Activated CD8-positive, alpha-beta memory T cell treated with anti-CD3 and anti-CD28 coated beads, Interleukin-2, amount 50 U/mL, for 24 hours (primary cell): ENCODE results near the gene AHDC1.
"Not testable (repeated sequence)": the region's sequence is repeated elsewhere in the genome, so short reads cannot be mapped to it uniquely, and the experiment has no call there.

Experiments used
- DNase-seq: peaks from one replicate; pipeline ENCODE4 v3.0.0-alpha.2; 2020; ENCODE audit errors: extremely low read depth

AHDC1 gene

DNA sequence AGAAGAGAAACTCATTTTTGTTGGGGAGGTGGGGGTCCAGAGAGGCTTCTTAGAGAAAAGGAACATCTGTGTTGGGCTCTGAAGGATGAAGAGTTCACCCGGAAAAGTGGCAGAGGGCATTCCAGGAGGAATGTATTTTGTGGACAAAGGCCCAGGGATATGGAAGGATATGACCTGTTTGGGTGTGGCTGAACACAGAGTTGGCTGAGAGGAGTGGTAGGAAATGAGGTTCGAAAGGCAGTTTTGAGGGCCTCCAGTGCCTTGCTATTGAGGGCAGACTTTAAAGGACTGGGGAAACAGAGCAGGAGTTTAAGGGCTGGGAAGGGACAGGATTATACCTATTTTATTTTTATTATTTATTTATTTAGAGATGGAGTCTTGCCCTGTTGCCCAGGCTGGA is 86.6 kb downstream of the AHDC1 start:
- DNase-seq = no peak

DNA sequence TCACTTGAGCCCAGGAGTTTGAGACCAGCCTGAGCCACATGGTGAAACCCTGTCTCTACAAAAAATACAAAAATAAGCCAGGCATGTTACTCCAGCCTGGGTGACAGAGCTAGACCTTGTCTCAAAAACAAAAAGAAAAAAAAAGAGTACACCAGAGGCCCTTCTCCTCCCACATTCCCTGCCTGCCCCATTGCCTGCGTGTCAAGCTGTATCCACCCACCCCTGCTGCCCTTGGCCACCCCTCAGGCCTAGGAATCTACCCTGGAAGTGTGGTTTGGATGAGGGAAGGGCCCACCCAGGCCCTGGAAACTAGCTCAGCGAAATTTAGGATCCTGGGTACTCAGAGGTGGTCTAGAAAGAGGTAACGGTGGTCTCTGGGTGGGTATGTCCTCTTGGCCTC is 88.3 kb downstream of the AHDC1 start:
- no peak for DNase-seq

DNA sequence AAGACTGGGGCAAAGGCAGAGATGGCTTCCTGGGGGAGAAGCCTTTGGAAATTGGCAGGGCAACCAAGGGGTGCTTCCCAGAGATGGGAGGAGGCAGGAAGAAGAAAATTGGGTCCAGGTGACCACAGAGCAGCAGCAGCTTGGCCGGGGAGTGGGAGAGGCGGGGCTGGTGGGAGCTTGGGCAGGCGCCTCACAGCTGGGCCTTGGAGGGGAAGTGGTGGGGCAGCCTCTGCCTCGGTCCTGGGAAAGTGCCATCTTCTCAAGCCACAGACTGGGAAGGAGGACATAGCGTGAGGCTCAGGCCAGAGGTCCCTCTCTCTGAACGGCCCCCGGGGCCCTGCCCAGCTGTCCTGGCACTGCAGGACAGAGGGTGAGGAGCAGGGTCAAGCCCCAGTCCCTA is 90.0 kb downstream of the AHDC1 start:
- no peak for DNase-seq

DNA sequence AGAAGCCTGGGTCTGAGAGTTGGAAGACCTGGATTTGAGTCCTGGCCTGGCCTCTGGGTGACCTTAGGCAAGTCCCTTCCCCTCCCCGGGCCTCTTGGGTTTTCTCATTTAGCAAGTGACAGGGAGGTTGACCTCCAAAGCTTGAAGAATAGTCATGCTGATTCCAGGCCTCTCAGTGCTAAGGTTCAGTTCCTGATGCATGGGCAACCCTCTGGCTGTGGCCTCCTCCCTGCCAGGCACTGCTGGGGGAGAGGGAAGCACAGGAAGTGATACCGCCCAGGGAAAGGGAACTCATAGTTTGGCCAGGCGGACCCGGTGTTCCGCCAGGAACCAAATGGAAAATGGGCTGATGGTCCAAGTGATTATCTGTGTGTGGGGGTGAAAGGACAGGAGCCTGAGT is 90.4 kb downstream of the AHDC1 start:
- DNase-seq = no peak

DNA sequence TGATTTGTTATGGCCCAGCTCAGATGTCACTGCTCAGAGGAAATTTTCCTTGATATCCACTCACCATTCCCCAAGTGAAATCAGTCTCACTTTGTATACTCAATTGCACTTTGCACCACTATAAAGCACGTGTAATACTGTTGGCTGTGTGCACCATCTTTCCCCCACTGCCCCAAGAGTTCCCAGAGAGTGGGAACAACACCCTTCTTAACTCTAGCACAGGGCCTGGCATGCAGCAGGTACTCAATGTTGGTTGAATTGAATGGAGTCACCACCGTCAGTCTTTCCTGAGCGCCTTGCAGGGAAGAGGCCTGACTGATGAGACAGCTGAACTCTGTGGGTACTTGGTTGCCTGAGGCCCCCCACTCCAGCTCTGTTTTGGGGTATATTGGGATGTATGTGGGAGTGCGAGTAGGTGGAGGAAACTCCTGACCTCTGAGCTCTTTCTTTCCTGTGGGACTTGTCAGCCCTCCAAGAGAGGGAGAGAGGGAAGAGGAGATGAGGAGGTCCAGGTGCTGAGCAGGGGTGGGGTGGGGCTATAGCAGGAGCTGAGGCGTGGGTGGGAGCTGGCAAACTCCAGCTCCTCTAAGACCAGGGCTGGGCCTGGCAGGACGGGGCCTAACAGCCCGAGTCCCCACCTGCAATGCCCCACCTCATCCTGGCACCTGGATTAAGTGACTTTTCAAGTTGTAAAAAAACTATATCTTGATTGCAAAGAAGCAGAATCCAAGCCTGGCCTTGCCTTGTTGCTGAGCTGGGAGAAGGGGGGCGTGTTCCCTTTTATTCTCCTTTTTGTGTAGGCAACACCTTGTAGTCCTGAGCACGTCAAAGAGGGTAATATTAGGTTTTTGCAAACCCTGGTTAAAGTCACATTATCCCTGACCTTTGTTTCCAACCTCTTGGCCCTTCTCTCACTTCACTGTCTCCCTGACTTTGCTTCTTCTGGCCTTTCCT is 94.5 kb downstream of the AHDC1 start:
- DNase-seq = no peak

DNA sequence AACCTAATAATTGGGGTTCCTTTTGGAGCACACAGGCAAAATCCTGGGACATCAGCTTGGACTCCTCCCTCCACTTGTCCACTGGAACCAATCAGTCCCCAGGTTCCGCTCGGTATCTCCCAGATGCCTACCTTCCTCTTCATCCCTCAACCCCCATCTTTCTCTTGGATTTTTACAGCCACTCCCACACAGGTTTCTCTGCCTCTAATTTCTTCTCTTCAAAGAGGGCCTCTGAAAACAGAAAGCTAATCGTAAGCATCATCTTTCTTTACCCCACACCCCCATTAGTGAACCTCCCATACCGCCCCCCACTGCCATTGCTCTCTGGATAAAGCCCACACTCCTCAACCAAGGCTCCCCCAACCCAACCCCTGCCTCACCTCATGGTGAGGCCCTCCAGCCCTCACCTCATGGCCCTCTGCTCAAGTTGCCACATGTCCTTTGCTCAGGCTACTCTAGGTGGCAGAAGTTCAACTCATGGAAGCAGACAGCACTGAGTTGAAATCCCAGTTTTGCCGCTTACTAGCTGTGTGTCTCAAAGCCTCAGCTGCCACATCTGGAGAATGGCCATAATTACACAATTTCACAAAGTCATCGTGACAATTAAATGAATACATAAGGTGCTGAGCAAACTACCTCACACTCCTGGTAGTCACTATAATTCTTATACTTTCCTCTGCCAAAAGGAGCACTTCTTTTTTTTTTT is 95.8 kb downstream of the AHDC1 start:
- no peak for DNase-seq

DNA sequence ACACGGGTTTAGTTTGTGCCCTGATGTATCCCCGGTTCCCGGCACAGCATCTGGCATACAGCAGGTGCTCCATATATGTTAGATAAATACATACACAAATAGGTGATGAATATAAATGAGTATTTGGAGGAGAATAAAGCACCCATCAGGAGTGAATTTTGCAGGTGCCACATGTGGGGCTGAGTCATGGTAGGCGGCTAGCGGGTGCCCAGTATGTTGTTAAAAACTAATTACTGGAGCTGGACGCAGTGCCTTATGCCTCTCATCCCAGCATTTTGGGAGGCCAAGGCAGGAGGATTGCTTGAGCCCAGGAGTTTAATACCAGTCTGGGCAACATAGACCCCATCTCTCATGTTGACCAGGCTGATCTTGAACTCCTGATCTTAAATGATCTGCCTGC is 97.2 kb downstream of the AHDC1 start:
- no peak for DNase-seq

DNA sequence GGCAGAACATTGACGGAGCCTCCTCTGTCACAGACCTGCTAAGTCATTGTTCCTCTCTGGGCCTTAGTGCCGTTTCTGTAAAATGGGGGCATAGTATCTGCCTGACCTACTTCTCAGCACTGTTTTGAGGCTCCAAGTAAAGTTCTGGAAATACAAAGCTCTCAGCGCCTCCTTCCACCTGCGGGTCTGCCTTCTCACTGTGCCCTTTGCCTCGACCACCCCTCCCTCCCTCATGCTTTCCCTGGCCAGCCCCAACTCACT is 98.6 kb downstream of the AHDC1 start:
- no peak for DNase-seq

DNA sequence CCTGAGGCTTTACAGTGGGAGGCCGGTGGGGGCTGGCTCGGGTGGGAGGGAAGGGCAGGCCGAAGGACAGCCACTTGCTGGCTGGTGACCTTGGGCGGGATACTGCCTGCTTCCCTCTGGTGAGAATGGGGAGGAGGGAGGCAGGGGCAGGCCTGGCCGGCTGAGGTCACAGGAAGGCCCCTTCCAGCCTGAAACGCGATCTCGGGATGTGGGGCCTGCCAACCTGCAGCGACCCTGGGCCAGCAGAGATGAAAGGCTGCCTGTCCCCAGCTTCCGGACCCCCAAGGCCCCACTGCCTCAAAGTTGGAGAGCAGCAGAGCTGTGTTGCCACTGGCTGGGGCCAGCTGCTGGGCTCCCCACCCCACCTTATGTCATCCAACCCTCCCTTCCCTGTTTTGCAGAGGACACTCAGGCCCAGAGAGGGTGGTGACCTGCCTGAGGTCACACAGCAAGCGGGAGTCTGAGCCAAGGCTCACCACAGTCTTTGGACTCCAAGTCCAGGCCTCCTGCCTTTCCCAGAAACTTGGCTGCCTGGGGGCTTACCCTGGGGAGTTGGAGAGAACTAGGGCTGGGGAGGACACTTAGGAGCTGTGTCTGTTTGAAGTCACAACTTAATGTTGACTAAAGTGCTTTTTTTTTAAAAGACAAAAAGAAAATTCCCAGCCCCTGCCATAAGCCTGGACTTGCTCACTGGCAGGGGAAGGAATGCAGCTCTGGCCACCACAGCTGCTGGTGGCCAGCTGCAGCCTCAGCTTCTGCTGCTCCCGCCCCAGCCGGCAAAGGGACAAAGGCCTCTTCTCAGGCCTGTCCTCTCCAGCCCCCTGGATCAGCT is 99.1 kb downstream of the AHDC1 start:
- no peak for DNase-seq

DNA sequence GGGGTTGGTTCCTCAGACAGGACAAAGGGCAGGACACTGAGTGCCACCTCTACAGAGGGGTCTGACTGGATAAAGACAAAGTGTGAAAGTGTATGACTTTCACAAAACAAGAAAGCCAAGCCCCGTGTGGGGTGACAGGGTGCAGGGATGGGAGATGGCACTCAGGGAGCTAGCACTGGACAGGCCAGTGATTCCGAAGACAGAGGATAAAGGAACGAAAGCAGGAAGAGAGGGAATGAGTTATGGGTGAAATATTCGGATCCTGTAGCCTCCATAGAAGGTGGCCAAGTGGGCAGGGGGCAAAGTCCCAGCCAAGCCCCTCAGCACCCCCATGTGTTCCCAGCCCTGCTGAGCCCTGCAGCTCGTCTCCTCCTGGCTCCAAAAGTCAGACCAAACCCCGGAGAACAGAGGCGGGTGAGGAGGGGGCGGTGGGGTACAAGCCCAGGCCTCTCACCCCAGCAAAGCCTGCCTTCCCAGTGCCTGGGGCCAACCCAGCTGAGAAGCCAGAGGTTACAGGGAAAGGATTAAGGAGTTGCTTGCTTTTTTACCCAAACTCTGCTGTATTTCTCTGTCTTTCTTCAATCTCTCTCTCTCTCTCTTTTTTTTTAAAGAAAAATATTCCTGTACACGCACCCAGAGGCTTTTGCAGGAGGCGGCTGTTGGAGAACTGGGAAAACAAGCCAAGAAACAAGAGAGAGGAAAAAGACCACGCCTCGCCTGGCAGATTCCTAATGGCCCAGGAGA is 99.9 kb downstream of the AHDC1 start:
- DNase-seq = no peak

DNA sequence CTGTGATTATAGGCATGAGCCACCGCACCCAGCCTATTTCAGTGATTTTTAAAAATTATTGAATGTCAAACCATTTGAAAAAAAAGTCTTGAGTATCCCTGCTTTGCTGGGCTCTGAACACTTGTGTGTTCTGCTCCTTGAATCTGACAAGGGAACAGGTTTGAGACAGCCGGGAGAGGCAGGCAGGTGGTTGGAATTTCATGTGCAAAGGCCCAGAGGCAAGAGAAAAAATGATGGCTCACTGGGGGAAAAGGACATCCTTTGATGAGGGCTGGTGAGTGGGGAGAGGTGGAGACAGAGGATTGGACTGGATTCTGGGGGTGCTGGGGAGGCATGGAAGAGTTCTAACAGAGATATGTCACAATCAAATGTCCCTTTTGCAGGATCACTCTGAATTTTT is 100.9 kb downstream of the AHDC1 start:
- no peak for DNase-seq

DNA sequence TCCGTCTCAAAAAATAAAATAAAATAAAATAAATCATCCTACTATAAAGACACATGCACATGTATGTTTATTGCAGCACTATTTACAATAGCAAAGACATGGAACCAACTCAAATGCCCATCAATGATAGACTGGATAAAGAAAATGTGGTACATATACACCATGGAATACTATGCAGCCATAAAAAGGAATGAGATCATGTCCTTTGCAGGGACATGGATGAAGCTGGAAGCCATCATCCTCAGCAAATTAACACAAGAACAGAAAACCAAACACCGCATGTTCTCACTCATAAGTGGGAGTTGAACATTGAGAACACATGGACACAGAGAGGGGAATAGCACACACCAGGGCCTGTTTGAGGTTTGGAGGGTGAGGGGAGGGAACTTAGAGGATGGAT is 102.8 kb downstream of the AHDC1 start:
- not testable (repeated sequence) for DNase-seq

DNA sequence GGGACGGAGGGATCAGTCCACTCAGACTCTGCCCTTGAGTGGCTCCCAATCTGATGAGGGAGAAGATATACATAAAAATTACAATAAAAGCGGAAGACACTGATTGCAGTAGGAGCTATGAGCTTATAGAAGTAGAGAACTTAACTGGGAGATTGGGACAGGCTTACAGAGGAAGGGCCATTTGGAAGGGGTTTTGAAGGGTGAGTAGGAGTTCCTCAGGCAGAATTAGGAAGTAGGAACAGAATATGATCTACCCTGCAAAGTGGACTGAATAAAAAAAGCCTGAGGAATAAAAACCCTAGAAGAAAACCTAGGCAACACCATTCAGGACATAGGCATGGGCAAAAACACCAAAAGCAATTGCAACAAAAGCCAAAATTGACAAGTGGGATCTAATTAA is 104.8 kb downstream of the AHDC1 start:
- no peak for DNase-seq

DNA sequence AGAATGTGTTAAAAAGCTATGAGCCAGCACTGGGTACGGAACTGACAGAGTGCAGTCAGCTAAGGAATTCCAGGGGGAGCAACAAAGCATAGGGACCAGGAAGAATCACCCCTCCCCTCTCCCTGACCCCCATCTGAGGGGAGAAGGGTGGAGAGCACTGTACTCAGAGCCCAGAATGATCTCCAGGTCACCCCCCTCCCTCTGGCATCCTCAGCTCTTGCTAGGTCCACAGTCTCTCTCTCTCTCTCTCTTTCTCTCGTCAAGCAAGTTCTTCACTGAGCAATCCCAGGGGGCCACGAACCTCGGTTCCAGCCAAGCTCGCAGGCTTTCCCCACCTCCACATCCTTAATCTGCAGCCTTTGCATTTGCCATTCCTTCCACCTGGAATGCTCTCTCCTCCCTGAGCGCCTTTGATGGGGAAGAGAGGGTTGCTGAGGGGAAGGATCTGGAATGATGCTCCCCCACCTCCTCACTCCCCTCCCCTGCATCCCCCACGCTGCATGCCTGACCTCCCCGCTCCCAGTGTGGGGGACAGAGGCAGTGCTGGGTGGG is 107.3 kb downstream of the AHDC1 start:
- DNase-seq = no peak

DNA sequence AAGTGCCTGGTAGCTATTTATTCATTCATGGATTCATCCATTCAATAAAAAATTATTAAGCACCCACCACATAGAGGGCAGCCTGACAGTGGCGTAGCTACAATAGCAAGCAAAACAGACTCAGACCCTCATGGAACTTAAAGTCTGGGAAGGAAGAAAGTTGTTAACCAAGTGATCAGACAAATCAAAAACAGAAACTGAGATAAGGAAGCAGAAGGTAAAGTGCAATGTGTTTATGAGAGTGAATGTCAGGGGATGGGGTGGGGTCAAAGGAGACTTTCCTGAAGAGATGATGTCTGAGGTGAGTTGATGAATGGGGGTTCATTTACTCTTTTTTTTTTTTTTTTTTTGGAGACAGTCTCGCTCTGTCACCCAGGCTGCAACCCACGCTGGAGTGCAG is 111.1 kb downstream of the AHDC1 start:
- no peak for DNase-seq

DNA sequence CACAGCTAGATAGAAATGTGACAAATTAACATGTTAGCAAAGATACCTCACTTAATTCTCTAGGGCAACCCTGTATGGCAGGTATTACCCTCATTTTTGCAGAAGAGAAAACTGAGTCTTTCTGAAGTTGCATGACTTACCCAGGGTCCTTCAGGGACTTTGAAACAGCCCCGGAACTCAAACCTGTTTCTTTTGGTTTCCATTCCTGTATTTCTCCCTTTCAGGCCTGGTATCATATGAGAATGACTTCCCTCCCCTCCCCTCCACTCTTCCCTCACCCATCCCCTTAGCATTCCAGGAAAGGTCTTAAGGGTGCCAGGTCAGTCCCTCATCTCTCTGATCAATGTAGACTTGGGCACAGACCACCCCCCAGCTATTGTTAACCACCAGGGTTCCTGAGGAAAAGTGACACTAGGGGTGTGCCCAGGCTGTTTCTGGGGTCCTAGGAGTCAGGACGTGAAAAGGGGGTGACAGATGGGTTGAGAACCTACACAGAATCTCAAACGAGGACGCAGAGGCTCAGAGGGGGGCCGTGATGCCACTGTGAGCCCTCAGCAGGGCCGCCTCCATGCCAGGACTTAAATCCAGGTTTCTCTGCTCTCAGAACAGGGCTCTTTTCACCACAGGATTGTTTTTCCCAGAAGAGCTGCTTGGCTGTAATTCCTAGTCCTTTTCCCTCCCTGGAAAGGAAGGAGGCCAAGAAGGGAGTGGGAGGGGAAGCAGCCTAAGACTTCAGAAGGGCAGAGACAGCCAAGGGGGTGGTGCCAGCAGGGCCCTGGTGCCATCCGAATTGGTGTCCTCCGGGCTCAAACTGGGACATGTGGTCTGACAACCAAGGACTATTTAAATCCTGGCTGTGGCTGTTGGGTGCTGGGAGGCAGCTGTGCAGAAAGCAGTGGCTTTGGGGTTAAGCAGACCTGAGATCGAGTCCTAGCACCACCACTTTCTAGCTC is 111.9 kb downstream of the AHDC1 start:
- DNase-seq = no peak

DNA sequence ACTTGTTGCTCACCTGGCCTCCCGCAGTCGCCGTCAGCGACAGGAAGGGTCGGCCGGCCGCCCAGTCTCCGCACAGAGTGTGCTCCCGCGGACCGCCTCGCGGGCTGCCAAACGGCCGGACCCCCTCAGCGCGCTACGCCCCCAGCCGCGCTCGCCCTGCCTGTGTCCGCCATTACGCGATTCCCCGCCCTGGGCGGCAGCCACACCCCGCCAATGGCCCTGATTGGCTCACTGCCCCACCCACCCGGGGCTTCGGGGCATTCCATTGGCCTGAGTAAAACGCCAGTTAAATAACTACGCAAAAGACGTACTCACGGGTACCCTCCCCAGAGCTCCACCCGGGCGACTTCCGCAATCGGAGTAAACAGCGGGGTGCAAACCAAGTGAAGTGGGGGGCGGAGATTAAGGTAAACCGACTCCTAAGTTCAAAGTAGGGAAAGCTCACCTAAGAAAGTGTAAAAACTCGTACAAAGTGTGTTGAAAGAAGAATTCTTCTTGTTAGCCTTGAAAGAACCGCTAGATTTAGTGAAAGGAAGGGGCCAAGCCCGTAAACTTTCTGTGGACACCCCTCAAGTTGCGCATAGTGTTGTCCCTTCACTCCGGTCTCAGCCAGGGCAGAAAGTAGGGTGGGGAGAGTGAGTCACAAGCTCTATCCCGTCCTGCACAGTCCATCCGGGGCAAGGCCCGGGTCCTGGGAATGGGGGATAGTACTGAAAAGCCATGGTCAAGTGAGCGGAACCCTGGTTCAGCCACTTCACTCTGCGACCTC is 113.8 kb downstream of the AHDC1 start, which contains the start of gene WASF2:
Gene WASF2, minus strand, starts transcription at position 195 of the 769 bp plus-strand sequence. CDS start 61,277 bp downstream, outside the sequence.
- peak; percentile 93 for DNase-seq

DNA sequence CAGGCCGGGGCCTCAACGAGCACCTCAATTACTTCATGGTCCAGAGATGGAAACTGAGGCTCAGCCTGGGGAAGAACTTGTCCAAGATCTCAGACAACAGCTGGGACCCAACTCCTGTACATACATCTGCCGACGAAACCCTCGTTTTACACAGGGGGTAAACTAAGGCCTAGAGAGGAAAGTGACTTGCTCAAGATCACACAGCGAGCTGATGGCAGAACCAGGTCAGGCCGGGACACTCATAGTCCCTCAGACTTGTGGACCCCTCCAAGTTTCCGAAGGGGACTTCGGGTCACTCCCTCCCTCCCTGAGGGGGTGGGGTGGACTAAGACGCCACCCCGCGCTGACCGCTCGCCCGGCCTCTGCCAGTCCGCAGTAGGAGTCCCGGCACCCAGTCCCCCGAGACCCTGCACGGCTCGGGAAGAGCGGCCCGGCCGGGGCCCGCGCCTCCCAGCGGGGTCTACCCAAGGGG is 114.4 kb downstream of the AHDC1 start:
- DNase-seq = no peak
